IPS DF 4.7 (cell line): ENCODE data around the gene C1QTNF6.

Experiments used
- DNase-seq: peaks from one replicate; pipeline ENCODE4 v3.0.0-alpha.2; 2013; ENCODE audit warnings: low spot score; ENCODE audit errors: extremely low read depth

The C1QTNF6 gene

DNA sequence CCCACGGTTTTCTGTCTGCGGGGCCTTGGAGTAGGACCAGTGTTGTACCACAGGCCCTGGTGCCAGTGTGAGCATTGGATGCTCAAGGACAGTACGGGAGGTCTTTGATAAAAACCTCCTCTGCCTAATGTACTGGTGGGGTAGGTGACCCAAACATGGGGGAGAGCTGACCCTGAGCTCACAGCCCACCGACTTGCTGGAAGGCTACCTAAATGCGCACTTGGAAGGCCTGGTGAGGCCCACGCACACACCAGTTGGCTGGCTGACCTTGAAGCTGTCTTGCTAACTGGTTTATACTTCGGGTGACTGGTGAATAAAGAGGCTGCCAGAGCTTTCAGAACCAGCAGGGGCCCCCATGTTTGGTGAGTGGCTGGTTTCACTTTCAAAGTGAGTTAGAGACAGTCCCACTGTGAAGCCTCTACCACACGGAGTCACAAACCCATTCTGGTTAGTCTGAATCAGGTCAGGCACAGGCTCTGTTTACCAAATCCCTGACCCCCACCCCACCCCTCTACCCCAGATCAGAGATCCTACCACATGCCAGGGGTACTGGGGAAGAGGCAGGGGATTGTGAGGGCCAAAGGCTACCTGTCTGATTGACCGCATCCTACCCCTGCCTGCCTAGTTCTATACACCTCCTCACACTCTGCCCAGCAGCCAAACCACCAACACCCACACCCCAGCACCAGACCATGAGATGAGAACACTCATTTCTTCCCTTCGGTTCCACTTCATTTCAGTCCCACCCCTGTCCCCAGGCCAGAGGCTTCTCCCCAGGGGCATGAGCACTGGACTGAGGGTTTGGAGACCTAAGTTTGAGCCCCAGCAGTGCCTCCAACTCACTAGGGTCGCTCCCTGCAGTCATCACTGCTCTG lies 25.6 kb downstream of the C1QTNF6 start:
- DNase-seq = no peak

DNA sequence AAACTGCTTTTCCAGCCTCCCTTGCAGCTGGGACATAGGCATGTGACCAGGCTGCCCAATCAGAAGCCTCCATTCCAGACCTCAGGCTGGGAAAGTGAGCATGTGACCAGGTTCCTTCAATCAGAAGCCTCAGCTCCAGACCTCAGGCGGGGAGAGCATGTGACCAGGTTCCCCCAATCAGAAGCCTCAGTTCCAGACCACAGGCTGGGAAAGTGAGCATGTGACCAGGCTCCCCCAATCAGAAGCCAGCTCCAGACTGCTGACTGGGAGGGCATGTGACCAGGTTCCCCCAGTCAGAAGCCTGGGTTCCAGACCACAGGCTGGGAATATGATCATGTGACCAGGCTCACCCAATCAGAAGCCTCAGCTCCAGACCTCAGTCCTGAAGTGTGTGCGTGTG lies 26.6 kb downstream of the C1QTNF6 start:
- no peak for DNase-seq

DNA sequence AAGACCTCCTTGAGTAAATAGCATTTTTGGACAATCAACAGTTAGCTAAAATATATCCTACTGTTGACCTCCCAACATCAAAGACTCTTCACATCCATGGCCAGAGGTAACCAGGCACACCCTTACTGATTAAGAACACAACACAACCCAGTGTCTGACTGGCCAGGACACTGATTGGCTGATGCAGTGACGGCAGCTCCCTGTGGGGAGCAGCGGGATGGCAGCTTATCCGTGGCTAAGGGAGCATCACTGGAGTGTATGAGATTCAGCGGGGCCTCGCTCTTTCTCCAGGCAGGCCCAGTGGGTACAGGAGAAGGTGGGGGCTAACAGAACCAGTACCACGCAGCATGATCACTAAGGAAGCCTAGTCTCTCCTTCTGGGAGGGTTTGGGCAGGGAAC lies 28.0 kb downstream of the C1QTNF6 start:
- no peak for DNase-seq

DNA sequence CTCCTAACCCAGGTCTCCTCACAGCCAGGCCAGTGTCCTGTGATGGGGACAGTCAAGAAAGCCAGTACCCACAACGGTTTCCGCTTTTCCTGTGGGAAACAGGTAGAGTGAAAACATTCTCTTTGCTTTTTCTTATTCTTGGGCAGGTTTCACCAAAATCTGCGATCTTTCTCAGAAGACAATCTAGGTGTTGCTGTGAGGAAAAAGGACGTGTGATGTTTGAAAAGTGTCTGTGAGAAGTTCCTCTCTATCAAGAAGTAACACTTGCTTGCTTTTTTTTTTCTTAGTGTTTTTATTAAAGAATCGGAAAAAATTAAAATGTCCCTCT lies 29.1 kb downstream of the C1QTNF6 start:
- no peak for DNase-seq

DNA sequence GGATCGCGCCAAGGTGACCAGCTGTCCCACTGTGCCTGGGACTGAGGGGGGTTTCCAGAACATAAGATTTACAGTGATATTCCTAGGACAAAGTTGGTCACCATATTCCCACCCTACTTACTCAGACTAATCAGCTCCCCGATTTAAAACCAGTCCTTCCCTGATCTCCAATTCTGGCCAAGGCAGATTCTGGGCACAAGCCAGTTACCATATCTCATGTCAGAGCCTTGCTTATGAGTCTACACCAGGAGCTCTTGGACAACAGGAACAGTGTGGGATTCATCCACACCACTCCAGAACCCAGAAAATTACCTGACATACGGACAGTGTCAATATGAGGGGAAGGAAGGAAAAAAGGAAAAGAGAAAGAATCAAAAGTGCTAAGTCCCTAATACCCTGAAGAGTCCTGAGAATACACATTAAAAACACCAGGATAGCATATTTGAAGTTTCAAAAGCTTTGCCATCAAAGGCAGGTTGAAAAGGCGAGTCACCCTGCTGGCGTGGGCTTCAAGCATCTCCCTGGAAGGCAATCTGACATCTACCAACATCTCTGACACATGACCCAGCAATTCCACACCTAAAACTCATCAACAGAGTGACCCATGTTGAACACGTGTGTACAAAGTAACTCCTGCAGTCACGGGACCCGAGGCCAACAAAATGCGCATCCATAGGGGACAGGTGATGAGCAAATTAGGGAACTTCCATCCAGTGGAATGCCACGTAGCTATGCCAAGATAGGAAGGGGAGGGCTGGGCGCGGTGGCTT lies 30.3 kb downstream of the C1QTNF6 start:
- no peak for DNase-seq

DNA sequence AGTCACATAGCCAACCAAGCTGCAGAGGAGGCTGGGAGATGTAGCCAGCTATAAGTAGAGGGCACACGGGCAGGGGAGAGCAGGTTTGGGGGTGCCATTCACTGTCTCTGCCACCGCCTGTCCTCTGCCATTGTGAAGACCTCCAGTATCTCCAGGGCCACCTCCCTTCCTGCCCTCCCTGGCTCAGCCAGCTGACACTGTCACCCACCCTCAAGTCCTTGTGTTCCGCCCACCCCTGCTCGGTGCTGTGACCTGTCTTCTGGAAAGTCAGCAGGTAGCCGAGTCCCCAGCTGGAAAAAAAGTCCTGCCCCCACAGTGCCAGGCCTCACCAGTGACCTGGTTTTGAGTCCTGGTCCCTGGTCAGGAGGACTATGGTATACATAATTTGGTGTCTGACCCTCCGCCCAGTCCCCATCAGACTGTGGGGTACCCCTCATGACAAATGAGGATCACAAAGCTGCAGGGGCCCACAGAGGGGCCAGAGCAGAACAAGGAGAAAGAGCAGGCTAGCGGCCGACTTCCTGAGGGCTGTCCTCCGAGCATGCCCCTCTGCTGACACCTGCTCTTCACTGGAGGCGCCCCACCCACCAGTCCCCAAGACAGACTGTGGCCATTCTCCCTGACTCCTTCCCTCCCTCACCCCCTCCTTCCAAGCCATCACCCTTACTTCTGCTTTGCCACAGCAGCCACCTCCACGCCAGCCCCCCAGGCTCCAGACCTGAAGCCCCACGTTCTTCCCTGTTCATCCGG lies 31.2 kb downstream of the C1QTNF6 start:
- DNase-seq = no peak

DNA sequence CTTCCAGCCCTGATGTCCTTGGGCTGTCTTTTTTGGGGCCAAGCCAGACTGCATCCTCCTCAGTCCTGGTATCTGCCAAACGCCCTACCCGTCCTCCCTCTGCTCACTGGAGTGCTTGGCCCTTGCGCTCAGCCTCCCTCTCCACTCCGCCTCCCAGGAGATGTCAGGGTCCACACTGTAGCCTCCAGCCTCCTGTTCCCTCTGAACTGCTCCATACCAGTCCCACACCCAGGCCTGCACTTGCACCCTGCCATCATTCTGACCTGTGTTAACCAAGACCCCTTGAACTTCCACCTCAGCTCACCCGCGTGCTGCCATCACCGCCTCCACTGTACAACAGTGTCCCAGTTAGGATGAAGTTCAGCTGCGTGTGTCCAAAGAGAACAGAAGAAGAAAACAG lies 32.1 kb downstream of the C1QTNF6 start:
- no peak for DNase-seq

DNA sequence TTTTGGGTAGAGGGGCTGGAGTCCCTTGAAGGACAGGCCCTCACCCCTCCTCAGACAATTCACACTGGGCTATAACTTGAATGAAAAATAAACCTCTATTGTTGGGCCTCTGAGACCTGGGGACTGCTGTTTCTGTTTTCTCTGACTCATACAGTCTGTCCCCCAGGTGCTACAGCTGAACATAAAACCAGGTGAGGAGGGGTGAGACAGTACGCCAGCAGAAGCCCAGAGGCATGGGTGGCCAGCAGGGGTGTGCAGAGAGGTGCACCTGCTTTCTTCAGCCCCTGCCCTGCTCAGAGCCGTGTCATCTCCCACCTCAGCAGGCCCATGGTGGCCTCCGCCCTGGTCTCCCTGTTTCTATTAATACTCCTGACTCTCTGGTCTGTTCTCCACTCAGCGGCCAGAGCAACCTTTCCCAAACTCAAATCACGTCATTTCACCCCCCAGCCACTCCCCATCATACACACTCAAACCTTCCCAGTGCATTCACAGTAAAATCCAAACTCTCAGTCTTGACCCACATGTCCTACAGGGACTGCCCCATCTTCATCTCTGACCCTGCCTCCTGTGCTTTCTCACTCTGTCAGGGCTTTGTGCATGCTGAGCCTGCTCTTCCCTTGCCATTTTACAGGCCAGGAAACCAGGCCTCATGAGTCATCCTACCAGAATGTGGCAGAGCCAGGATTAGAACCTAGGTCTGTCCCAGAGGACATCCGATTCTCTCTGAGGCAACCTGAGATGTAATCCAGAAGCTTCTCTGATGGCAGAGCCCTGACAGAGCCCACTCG lies 32.9 kb downstream of the C1QTNF6 start:
- no peak for DNase-seq

DNA sequence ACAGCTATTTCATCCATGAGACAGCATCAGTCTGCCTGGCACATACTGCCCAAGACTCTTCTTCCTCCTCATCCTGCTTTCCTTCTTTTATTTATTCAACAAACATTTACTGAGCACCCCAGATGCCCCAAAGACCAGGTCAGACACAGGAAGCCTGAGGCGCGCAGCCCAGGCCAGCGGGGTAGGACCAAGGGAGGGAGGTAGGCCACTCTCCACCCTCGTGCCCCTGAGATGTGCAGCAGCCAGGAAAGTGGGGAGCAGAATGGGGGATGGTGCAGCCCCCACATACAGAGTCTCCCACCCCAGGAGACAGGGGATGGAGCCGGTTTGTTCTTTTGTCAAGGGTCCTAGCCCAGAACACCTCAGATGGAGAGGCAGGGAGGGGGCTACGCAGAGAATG lies 34.1 kb downstream of the C1QTNF6 start:
- DNase-seq = no peak

DNA sequence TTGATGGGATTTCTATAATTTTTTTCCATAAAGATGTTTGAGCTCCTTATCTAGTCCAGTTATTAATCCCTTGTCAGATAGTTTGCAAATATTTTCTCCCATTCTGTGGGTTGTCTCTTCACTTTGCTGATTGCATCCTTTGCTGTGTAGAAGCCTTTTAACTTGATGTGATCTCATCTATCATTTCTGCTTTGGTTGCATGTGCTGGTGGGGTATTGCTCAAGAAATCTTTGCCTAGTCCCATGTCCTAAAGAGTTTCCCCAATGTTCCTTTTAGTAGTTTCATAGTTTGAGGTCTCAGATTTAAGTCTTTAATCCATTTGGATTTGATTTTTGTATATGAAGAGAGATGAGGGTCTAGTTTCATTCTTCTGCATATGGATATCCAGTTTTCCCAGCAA lies 36.6 kb downstream of the C1QTNF6 start:
- DNase-seq = no peak

DNA sequence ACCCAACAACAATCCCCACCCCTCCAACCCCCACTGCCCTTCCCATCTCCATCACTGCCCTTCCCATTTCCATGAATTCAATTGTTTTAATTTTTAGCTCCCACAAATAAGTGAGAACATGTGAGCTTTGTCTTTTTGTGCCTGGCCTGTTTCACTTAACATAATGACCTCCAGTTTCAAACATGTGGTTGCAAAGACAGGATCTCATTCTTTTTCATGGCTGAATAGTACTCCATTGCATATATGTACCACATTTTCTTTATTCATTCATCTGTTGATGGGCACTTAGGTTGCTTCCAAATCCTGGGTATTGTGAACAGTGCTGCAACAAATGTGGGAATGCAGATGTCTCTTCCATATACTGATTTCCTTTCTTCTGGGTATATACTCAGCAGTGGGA lies 37.3 kb downstream of the C1QTNF6 start:
- DNase-seq = no peak

DNA sequence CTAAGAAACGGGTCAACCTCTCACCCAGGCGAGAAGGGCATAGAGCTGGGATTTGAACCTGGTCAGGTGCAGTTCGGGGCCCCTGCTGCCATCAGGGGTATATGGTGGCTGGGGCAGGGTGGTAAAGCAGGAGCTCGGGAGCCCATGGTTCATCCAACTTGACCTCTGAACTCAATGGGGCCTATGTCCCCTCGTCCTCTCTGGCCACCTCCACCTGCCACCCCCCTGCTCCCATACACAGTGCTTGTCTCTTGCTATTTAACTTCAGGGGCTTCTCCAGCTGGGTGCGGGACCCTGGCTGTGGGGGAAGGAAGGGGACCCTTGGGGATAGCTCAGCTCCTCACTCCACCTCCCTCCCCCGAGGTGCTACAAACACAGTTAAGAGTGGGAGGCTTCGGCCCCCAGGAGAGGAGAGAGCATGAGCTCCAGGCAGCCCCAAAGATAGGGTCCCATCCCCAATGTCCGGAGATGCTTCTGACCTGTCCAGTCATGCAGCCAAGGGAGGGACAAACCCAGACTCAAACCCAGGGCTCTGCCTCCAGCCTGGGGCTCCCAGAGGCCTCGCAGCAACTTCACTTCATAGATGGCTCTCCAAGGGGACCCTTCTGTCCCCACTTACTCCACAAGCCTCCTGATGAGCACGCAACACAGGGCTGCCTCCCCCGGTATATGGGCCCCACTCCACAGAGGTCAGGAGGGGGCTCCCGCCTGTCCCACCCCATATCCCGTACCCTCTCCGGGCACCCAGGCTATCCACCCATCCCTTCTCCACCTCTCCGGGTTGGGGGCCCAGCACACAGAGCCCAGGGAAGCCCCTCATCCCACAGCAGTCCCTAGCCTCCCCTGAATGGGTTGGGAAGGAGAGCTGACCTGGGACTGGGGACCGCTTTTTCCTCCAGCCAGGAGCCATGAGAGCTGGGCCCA lies 39.0 kb downstream of the C1QTNF6 start:
- no peak for DNase-seq

DNA sequence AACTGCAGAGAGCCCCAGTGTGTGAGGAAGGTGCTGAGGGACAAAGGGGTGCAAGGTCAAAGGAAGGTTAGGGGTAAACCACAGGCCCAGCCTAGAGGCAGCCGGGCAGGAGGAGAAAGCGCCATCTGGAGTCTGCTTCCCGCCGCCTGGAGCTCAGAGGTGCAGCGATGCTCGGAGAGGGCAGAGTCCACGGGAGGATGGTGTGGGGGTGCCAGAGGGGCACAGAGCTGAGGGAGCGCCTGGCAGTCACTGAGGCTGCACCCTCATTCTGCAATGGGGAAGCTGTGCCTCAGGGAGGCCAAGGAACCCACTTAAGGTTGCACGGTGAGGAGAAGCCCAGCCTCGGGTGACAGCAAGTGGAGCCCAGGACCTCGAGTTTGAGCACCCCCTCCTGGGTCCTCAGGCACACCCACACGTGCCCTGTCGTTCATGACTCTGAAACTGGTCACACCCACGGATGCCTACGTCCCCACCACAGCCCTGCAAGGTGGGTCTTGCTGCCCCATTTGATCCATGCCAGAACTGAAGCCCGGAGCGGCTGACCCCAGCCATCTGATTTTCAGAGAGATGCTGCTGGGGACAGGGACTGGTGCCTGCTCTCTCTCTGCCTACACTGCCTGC lies 39.9 kb downstream of the C1QTNF6 start:
- no peak for DNase-seq

DNA sequence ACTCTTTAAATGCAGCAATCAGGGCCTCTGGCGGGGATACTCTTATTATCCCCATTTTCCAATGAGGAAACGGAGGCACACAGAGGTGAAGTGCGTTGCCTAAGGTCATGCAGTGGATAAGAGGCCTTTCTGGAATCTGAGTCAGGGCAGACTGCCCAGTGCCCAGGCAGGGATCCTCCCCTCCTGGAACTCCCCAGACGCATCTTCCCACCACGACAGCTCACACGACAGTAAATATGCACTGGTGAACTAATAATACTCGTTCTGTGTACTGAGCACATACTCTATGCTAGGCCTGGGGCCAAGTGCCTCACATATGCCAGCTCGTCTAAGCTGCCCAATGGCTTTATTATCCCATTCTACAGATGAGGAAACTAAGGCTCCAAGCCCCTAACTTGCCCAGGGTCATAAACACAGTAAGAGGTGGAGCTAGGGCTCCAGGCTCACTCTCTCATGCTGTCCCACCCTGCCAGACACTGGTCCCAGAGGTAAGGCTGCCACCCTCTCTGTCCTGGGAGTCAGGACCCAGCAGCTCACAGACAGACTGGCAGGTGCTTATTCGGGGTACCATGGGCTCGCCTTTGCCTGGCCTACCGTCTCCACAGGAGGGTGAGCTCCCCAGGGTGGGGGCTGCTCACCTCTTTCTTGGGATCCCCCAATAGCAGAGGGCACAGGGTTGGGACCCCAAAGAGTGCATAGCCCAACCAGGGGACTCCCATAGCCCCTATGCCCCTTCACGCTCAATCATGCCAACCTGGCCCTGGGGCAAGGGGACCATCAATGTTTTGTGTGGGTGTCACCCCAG lies 40.7 kb downstream of the C1QTNF6 start:
- no peak for DNase-seq

DNA sequence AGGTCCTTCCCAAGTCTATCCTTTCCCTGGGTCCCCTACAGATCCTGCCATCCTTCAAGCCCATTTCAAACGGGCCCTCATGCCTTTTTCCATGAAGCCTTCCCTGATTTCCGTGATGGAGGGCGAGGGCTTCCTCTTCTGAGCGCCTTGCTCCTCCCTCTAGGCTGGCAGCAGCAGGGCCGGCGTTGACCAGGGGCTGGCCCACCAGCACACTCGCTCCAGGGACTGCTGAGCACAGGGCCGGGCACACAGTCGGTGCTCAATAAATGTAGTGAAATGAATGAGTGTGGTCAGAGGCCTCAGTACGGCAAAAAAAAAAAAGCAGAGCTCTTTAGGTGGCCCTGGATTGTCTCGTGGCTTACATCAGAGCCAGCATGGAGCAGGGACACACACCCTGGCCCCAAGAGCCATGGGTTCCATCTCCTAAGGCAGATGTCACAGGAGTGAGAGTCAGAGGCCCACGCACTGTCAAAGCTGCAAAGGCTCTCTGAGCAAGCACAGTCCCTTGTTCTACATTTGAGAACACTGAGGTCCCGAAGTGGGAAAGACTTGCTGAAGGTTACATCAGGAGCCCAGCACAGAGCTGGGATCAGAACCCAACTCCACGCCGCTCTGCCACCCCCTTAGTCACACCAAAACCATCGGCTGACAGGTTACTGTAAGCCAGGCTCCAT lies 41.4 kb downstream of the C1QTNF6 start:
- DNase-seq = no peak

DNA sequence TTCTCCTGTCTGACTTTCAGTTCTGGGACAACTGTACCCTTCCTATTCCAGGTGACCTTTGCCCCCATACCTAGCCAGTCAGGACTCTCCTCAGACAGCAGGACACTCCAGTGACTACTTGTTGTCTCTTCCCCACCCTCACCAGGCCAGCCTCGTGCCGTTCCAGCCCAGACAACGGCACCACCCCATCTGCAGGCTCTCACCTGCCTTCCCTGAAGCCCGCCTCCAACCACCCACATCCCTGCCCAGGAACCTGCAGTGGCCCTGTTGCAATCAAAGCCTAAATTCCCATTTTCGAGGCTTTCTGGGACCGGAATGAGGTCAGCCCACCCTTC lies 42.0 kb downstream of the C1QTNF6 start:
- DNase-seq = no peak

DNA sequence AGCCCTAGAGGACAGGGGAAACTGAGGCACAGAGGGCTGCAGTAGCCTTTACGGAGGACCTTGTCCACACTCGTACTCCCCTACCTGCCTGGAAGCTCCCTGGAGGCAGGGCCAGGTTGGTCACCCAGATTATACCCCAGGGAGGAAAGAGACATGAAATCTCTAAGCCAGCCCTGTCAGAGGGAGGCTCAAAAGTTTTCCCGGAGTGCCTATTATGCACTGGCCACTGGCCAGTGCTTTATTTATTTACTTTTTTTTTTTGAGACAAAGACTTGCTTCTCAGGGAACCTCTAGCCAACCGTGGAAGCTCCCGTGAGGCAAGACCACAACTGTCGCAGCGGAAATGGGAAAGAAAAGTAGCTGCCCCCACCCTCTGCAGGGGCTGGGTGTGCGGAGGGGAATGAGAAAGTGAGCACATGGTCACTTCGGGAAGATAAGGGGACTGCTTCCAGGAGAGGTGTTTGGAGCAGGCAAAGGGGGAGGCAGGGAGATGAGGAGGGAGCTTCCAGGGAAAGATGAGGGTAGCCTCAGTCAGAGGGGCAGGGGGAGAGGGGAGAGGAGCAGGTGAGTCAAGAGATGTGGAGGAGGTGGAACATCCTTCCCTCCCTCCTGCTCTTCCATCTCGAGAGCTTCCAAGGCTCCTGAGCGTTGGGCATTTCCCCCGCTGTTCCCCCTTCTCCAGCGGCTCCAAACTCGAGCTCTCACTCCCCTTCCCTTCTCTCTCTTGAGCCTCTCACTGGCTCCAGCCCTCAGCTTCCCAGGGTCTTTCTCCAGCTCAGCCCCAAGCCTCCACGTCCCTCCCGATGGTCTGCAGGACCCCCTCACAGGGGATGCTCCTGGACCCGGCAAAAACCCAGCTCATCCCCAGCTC lies 42.6 kb downstream of the C1QTNF6 start:
- no peak for DNase-seq

DNA sequence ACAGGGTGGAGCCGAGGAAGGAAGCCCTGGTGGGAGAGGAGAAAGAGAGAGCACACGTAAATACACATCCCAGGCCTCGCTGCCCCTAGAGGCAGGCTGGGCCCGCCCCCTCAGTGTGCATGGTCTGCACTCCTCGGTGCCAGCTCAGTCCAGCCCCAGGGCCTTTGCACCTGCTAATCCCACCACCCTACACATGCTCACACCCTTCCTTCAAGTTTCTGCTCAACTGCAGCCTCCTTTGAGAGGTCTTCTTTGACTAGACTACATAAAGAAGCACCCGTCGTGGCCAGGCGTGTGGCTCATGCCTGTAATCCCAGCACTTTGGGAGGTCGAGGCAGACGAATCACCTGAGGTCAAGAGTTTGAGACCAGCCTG lies 43.9 kb downstream of the C1QTNF6 start:
- no peak for DNase-seq
